Endothelial cell of umbilical vein (primary cell): ENCODE measurements around the gene TMEM179B. TPM values are rescaled to one million over a fixed set of nuclear protein-coding genes. Genes with fewer than 3 reads are reported as not detected.

ENCODE experiments used
- BruUV-seq: library from RNA; stranded (reverse); fragments of 400-500 nt; replicated peaks from 2 replicates; lab custom pipeline; 2021; lab: Mats Ljungman, UMichigan
- CTCF ChIA-PET: fragments of 300-600, 350-600 bp; sonication (Branson Sonifier 250); formaldehyde crosslinking; loops from one replicate; lab custom pipeline; 2021; ENCODE audit warnings: antibody characterized with exemption, inconsistent platforms; lab: Charles Lee
- POLR2A ChIA-PET: fragments of 300-600, 350-600 bp; sonication (Branson Sonifier 250); formaldehyde crosslinking; loops from one replicate; lab custom pipeline; 2021; ENCODE audit warnings: antibody characterized with exemption, inconsistent platforms; lab: Charles Lee
- DNase-seq: peaks from one replicate; pipeline ENCODE4 v3.0.0-alpha.2; 2011; ENCODE audit warnings: low read depth, low spot score
- FAIRE-seq: peaks from 2 replicates; lab custom pipeline; 2011; peaks lifted over from hg19 to GRCh38; lab: Jason Lieb, UNC
- H2AFZ ChIP-seq: 2 replicates; pipeline ENCODE4 v1.6.0; 2012; ENCODE audit warnings: low read depth, low read length, control low read depth, inconsistent platforms
- H3K27ac ChIP-seq: 2 replicates; pipeline ENCODE4 v1.5.1; 2011; ENCODE audit warnings: low read depth, mild to moderate bottlenecking, control low read depth, low read length, moderate library complexity; ENCODE audit not compliant: insufficient read depth
- H3K27me3 ChIP-seq, 2 experiments: 2 replicates each; pipeline versions ENCODE4 v1.6.0 to v1.6.1; 2011; ENCODE audit warnings: low read length in 2 of 2, mixed read lengths in 1 of 2; ENCODE audit not compliant: control insufficient read depth in 2 of 2, insufficient read depth in 2 of 2
- H3K36me3 ChIP-seq, 2 experiments: 2 replicates in 1 of 2; 3 replicates in 1 of 2; pipeline ENCODE4 v1.5.1; 2011; ENCODE audit warnings: low read length in 2 of 2, mild to moderate bottlenecking in 1 of 2, moderate library complexity in 1 of 2; ENCODE audit not compliant: control insufficient read depth in 2 of 2, insufficient read depth in 2 of 2; ENCODE audit errors: extremely low read depth in 1 of 2
- H3K4me1 ChIP-seq: 3 replicates; pipeline ENCODE4 v1.5.1; 2011; ENCODE audit warnings: mild to moderate bottlenecking, low read length; ENCODE audit not compliant: control insufficient read depth, insufficient read depth; ENCODE audit errors: extremely low read depth
- H3K4me2 ChIP-seq: 2 replicates; pipeline ENCODE4 v1.6.1; 2011; ENCODE audit warnings: low read length, control low read depth, mixed read lengths; ENCODE audit not compliant: insufficient read depth
- H3K4me3 ChIP-seq, 3 experiments: fragments of 200-600 bp in 1 of 3; sonication (generic), shearing (Covaris generic) in 1 of 3; replicated peaks in 1 of 3; 2 replicates each; pipeline ENCODE4 v1.5.1; 2011 to 2016; ENCODE audit warnings: control low read depth in 3 of 3, low read length in 3 of 3, mild to moderate bottlenecking in 2 of 3, inconsistent platforms in 1 of 3, low read depth in 1 of 3, moderate library complexity in 1 of 3; ENCODE audit not compliant: insufficient read depth in 1 of 3
- H3K79me2 ChIP-seq: 2 replicates; pipeline ENCODE4 v1.6.0; 2012; ENCODE audit warnings: low read length, inconsistent platforms; ENCODE audit not compliant: control insufficient read depth, insufficient read depth
- H3K9ac ChIP-seq: replicated peaks from 2 replicates; pipeline ENCODE3; 2011; ENCODE audit warnings: low read length, control low read depth; ENCODE audit not compliant: insufficient read depth; ENCODE audit errors: extremely low read depth
- H3K9me1 ChIP-seq: replicated peaks from 3 replicates; pipeline ENCODE4 v1.6.0; 2011; ENCODE audit warnings: mild to moderate bottlenecking, low read length; ENCODE audit not compliant: control insufficient read depth, insufficient read depth; ENCODE audit errors: extremely low read depth
- H3K9me3 ChIP-seq: replicated peaks from 2 replicates; pipeline ENCODE4 v1.5.1; 2012; ENCODE audit warnings: low read length, inconsistent platforms; ENCODE audit not compliant: control insufficient read depth, insufficient read depth
- H4K20me1 ChIP-seq: replicated peaks from 2 replicates; pipeline ENCODE3; 2011; ENCODE audit warnings: mild to moderate bottlenecking, low read length; ENCODE audit not compliant: control insufficient read depth, insufficient read depth; ENCODE audit errors: extremely low read depth
- CTCF ChIP-seq, 2 donors: IDR thresholded peaks; 1 replicate in 1 of 2; 2 replicates in 1 of 2; pipeline ENCODE4 v1.5.1; 2011; ENCODE audit warnings: low read length in 2 of 2, mild to moderate bottlenecking in 2 of 2, moderate library complexity in 2 of 2, control low read depth in 1 of 2, inconsistent platforms in 1 of 2, low read depth in 1 of 2; ENCODE audit not compliant: insufficient read depth in 1 of 2; ENCODE audit errors: extremely low read depth in 1 of 2
- EZH2 ChIP-seq: IDR thresholded peaks from 2 replicates; pipeline ENCODE4 v1.6.1; 2012; ENCODE audit warnings: borderline replicate concordance, low read depth, mild to moderate bottlenecking, moderate library complexity, low read length, inconsistent platforms; ENCODE audit not compliant: severe bottlenecking
- FOS ChIP-seq: IDR thresholded peaks from 2 replicates; pipeline ENCODE4 v1.6.1; 2011; ENCODE audit warnings: mild to moderate bottlenecking, low read length, moderate library complexity, borderline replicate concordance; ENCODE audit not compliant: insufficient read depth
- GATA2 ChIP-seq: IDR thresholded peaks from 2 replicates; pipeline ENCODE4 v1.7.0; 2011; ENCODE audit warnings: low read depth, mild to moderate bottlenecking, moderate library complexity, mixed read lengths, low read length; ENCODE audit not compliant: insufficient read length, insufficient read depth
- JUN ChIP-seq: IDR thresholded peaks from 2 replicates; pipeline ENCODE4 v1.6.1; 2011; ENCODE audit warnings: borderline replicate concordance, low read depth; ENCODE audit not compliant: insufficient read length, insufficient read depth
- MAX ChIP-seq: IDR thresholded peaks from 2 replicates; pipeline ENCODE4 v1.6.1; 2011; ENCODE audit not compliant: insufficient read depth, insufficient read length
- MYC ChIP-seq: IDR thresholded peaks from one replicate; pipeline ENCODE4 v1.6.1; 2011; ENCODE audit warnings: mild to moderate bottlenecking, low read depth, low read length
- POLR2A ChIP-seq: IDR thresholded peaks from 2 replicates; pipeline ENCODE4 v1.6.1; 2012; ENCODE audit warnings: low read depth, mild to moderate bottlenecking, control low read depth, low read length
- POLR2AphosphoS5 ChIP-seq: IDR thresholded peaks from 2 replicates; pipeline ENCODE4 v1.6.1; 2012; ENCODE audit warnings: low read depth, mild to moderate bottlenecking, control low read depth, low read length, moderate library complexity; ENCODE audit not compliant: insufficient read depth
- dilution Hi-C: fragments of 300-500 bp; cut with MboI; formaldehyde crosslinking; loops from one replicate; pipeline ENCODE4 v1.15.0; 2019; ENCODE audit warnings: low sequenced_read_pairs; ENCODE audit not compliant: extremely low pct_ligation_motif_present
- intact Hi-C: fragments of 100-400 bp; cut with micrococcal nuclease; formaldehyde crosslinking; loops from one replicate; pipeline ENCODE4 v1.10.0; 2022
- polyA plus RNA-seq, 4 experiments: library from polyadenylated mRNA; depleted of rRNA in 3 of 4; stranded (reverse) in 3 of 4; unstranded in 1 of 4; fragments of >200 nt; gene quantifications; 2 replicates each; pipeline versions ENCODE4 v1.2.1 to v1.2.3, GENCODE V29; 2011 to 2012; ENCODE audit warnings: missing spikeins in 1 of 4
- total RNA-seq: library from RNA; stranded (reverse); gene quantifications from 2 replicates; pipeline ENCODE4 v1.2.3, GENCODE V29; 2021

Gene TMEM179B
- total and polyA plus RNA-seq, 2 donors (not counting 3 experiments of a cell fraction or from before 2014, with no cell fraction given), result 27.6 to 102 TPM

- TF ChIP-seq POLR2A, result peak; percentile 100
- TF ChIP-seq FOS, result no peak
- TF ChIP-seq MYC, result peak; percentile 0
- TF ChIP-seq POLR2AphosphoS5, result peak; percentile 100
- TF ChIP-seq JUN, result no peak
- peak; percentile 37 for TF ChIP-seq MAX
- peak in 1 of 2 donors; percentile 11 for TF ChIP-seq CTCF (IDR thresholded peaks at IDR 0.05; ENCODE audit: extremely low read depth in 1 of 2, insufficient read depth in 1 of 2, low read depth in 1 of 2, low read length in 2 of 2)
- TF ChIP-seq EZH2, result no peak
- TF ChIP-seq GATA2, result no peak
- dilution Hi-C loops, result no loop called here
- Histone ChIP-seq H4K20me1 (no peaks in the 10 kb centered on the region), H3K27ac (peak within 1 kb of the TSS; percentile 57), H3K4me2 (peak within 1 kb of the TSS; percentile 83), H3K27me3 (no peaks in the 10 kb centered on the region), H3K36me3 (peaks cover 17 to 18% of the 10 kb centered on the region in 2 experiments), H3K9me1 (no peaks in the 10 kb centered on the region), H3K9ac (peak within 1 kb of the TSS; percentile 89), H3K79me2 (peaks cover 22% of the 10 kb centered on the region), H3K9me3 (no peaks in the 10 kb centered on the region), H3K4me3 (peak within 1 kb of the TSS; percentile 70 to 93 (median 80)), H2AFZ (peak within 1 kb of the TSS; percentile 40), H3K4me1 (peaks cover 22% of the 10 kb centered on the region)
- intact Hi-C loops, result loop anchor here (1.0 kb wide), 3 partner anchors 18 to 34 kb away; partner anchors contain the start of genes TMEM179B and WDR74
- CTCF ChIA-PET, result interaction anchor here (0.6 to 3.2 kb wide), 6 partner anchors 8 to 411 kb away, joined by 3 to 25 read pairs (median 4); partner anchors contain the start of genes SLC3A2 and TMEM179B
- BruUV-seq, result TSS peak; percentile 81
- DNase-seq (peak; percentile 97), FAIRE-seq (peak; percentile 71)
- POLR2A ChIA-PET, result interaction anchor here (0.7 to 3.7 kb wide), 6 partner anchors 9 to 76 kb away, joined by 3 to 24 read pairs (median 5); partner anchors contain the start of gene SLC3A2
Measured at GRCh38 chr11:62805076-62805892, 18.1 kb downstream of the TMEM179B start, which contains the start of gene NXF1. TSS of gene NXF1 (minus strand) at chr11:62805440. CDS start at chr11:62805356, 84 bp downstream.
